Activated naive CD4-positive, alpha-beta T cell treated with anti-CD3 and anti-CD28 coated beads, Interleukin-2, amount 50 U/mL, for 16 hours (primary cell): ENCODE data around the gene GPANK1.
A peak's percentile ranks its signal among the peaks of the same experiment; 100 is the strongest.
"Not testable (repeated sequence)": the region's sequence is repeated elsewhere in the genome, so short reads cannot be mapped to it uniquely, and the experiment has no call there.

Experiments used
- DNase-seq: peaks from one replicate; pipeline ENCODE4 v3.0.0-alpha.2; 2020

Gene GPANK1

GRCh38 chr6:31664790-31665500 is at the start of gene GPANK1:
Gene GPANK1 (minus strand): TSS chr6:31664997. CDS start chr6:31664478, 519 bp downstream.
- peak; percentile 88 for DNase-seq

DNA sequence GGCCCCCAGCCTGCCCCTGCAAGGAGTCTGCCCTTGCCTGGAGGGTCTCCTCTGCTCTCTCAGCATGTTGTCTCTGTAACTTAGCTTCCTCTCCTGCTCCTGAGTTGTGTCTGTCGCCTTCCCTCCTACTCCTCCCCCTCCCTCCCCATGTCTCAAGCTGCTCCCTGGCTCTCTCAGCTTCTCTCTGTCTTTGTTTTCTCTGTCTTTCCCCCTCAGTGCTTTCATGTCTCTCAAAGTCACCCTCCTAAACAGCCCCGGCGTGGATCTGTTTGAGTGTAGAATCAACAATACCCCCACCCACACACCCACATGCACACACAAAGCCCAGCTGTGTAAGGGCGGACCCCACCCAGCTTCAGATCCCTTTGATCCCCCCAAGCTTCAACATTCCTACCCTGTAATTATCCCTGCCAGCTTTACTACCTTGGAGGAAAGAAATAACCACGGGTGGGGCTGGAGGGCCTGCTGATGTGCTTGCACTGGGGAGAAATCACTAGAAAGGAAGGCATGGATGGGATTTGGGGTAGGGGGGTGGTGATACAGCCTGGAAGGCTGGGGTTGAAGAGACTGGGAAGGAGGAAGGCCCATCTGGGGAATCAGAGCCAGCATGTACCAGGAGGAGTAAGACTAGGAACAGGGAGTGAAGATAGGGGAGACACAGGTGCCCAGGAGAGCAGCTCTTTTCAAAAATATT is 49.3 kb upstream of the GPANK1 start:
- DNase-seq, result no peak

DNA sequence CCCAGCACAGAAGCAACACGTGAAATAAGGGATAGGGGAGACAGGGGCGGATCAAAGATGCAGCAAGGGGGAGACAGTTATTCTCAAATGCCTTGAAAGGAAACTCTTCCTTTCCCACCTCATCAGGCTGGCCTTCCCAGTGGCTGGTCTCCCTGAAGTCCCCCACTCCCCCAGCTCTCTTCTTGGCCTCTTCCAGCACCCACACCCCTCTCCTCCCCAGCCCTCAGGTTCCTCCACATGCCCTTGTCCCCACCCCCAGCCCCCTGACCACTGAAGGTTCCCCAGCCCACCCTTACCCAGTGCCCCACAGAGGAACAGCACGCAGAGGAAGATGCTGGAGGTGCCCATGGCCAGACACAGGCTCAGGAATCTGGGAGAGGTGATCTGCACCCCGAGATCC is 48.7 kb upstream of the GPANK1 start:
- no peak for DNase-seq

- no peak for DNase-seq
These were observed 47.5 kb upstream of the GPANK1 start for GRCh38 chr6:31712296-31712695.

DNA sequence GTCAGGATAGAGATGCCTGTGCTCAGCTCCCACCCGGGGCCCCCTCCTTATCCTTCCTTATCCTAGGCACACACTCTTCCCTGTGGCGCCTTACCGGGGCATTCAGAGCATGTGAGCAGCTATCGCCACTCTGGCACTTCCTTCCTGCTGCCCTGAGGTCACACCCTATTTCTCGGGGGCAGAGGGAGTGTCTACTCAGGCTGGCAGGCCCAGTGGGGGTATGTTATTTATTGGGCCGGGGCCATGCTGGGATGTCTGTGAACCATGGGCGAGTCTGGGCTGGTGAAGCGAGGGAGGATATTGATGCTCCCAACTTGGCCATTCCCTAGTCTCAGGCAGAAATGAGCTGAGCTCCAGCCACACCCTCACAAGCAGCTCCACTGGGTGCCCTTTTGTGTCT is 46.4 kb upstream of the GPANK1 start:
- DNase-seq, result no peak

- no peak for DNase-seq
These were observed 45.9 kb upstream of the GPANK1 start for GRCh38 chr6:31710523-31711219.

DNA sequence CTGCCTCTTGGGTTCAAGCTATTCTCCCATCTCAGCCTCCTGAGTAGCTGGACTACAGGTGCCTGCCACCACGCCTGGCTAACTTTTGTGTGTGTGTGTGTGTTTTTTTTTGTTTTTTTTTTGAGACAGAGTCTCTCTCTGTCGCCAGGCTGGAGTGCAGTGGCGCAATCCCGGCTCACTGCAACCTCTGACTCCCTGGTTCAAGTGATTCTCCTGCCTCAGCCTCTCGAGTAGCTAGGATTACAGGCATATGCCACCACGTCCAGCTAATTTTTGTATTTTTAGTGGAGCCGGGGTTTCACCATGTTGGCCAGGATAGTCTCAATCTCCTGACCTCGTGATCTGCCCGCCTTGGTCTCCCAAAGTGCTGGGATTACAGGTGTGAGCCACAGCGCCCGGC is 44.4 kb upstream of the GPANK1 start:
- DNase-seq, result not testable (repeated sequence)

DNA sequence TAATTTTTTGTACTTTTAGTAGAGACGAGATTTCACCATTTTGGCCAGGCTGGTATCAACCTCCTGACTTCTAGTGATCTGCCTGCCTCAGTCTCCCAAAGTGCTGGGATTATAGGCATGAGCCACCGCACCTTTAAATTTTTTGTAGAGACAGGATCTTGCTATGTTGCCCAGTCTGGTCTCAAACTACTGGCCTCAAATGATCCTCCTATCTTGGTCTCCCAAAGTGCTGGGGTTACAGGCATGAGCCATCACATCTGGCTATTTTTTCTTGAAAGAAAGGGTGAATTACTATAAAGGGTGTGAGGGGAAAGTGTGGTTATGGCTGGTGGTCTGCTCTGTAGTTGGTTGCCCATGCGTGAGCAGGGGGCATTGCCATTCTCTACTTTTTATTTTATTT is 43.4 kb upstream of the GPANK1 start:
- no peak for DNase-seq

DNA sequence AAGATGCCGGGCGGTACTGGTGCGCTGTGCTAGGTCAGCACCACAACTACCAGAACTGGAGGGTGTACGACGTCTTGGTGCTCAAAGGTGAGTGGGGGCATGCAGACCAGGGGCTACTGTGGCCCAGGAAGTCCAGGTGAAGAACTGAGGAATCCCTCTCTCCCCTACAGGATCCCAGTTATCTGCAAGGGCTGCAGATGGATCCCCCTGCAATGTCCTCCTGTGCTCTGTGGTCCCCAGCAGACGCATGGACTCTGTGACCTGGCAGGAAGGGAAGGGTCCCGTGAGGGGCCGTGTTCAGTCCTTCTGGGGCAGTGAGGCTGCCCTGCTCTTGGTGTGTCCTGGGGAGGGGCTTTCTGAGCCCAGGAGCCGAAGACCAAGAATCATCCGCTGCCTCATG is 42.9 kb upstream of the GPANK1 start:
- no peak for DNase-seq

DNA sequence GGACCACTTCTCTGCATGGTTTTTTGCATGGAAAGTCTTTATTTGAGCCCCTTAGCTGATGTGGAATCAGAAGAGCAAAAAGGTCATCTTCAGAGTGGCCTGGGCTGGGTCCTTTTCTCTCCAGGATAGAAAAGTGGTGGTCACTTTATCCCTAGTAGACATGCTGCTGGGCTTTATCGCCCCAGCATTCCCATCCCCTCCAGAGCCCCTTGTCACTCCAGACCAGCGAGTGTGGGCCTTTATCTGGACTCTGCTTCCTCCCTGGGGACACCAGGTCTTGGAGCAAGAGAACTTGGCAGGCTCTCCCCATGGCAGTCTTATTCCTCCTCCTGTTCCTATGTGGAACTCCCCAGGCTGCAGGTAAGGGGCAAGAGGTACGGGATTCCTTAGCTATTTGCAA is 41.8 kb upstream of the GPANK1 start, which contains the start of gene LY6G6F:
TSS of gene LY6G6F (plus strand) at position 268 of the 400 bp plus-strand sequence. CDS start at position 309, 41 bp downstream.
- no peak for DNase-seq

GRCh38 chr6:31705931-31706330 is 41.1 kb upstream of the GPANK1 start:
- DNase-seq, result no peak

DNA sequence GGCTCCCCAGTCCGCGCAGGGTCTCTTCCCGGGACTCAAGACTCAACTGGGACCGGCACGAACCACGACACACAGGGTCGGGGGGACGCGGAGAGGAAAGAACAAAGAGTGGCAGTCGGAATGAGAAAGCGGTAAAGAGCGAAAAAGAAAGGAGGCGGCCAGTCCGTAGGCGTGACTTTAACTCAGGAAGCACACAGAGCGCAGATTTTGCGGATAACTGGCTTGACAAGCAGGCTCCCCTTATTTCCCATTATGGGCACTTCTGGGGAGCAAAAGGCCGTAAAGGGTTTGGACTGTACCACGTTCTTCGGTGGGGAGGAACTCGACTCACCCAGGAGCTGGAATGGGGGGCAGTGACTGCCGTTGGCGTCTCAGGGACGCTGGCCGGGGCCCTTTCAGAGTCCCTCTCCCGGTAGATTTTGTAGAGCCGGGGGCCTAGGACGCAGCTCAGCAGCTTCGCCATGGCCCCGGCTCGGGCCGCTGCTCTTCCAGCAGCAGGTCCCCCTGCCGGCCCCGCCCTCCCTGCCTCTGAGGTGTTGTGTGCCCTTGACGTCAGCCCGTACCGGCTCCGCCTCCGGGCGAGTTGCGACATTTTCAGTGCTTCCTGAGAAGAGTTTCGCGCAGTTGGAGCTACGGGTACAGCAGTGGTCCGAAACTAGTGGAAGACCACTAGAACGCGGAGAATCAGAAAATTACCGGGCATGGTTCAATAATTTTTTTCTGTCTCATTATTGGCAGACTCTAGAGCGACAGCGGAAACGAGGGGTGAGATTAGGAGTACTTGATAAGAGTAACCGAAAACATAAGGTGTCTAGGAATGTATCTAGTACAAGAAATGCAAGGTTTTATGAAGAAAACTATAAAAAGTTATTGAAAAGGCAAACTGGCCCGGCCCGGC is 38.3 kb upstream of the GPANK1 start, which contains the start of gene ABHD16A:
TSS of gene ABHD16A (minus strand) at position 506 of the 898 bp plus-strand sequence. CDS start at position 463, 43 bp downstream.
- DNase-seq, result peak; percentile 97

DNA sequence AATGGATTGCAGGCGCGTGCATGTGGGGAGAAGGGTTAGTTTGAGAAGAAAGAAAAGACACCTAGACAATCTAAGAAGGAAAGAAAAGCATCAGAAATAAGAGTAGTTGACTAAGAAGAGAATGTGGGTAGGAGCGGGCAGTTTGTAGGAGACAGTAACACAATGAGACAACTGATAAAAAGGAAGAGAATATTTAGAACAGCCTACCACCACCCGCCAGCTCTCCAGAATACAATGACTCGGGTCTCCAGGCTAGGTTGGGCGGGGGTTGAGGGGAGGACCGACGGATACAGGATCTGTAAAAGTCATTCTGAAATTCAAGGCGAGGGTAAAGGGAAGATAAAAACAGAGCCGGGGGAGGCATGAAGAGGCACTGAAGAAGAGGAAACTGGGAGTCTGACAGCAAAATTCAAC is 37.6 kb upstream of the GPANK1 start:
- DNase-seq, result peak; percentile 46

GRCh38 chr6:31701666-31702404 is 37.0 kb upstream of the GPANK1 start:
- DNase-seq, result no peak

GRCh38 chr6:31700740-31701401 is 36.1 kb upstream of the GPANK1 start:
- DNase-seq, result no peak

- no peak for DNase-seq
These were observed 32.8 kb upstream of the GPANK1 start for GRCh38 chr6:31697555-31697954.

- DNase-seq, result no peak
These were observed 28.7 kb upstream of the GPANK1 start for GRCh38 chr6:31693535-31693934.

GRCh38 chr6:31692886-31693285 is 28.1 kb upstream of the GPANK1 start:
- DNase-seq, result no peak

GRCh38 chr6:31692353-31692752 is 27.6 kb upstream of the GPANK1 start:
- no peak for DNase-seq

GRCh38 chr6:31691564-31692108 is 26.8 kb upstream of the GPANK1 start:
- no peak for DNase-seq

GRCh38 chr6:31691078-31691463 is 26.3 kb upstream of the GPANK1 start:
- no peak for DNase-seq
